OCI-LY3 (cell line): ENCODE measurements around the gene SLFN5.
"Not testable (repeated sequence)": the region's sequence is repeated elsewhere in the genome, so short reads cannot be mapped to it uniquely, and the experiment has no call there.

Experiments
- H2AFZ ChIP-seq: fragments of 200-600, 300-600 bp; shearing (Covaris generic); 2 replicates; pipeline ENCODE4 v1.6.0; 2014; ENCODE audit warnings: antibody characterized with exemption, low read depth, low read length
- H3K27ac ChIP-seq: fragments of 200-600, 300-600 bp; sonication (generic); 2 replicates; pipeline ENCODE4 v1.5.1; 2014; ENCODE audit warnings: mild to moderate bottlenecking, low read length, moderate library complexity, mixed read lengths
- H3K27me3 ChIP-seq: fragments of 200-600, 300-600 bp; sonication (generic); 2 replicates; pipeline ENCODE4 v1.6.1; 2014; ENCODE audit warnings: low read depth, low read length, mixed read lengths
- H3K36me3 ChIP-seq: fragments of 200-600, 300-600 bp; sonication (generic); replicated peaks from 2 replicates; pipeline ENCODE3; 2014; ENCODE audit warnings: low read depth, low read length, mixed read lengths
- H3K4me1 ChIP-seq: fragments of 300-600, 200-600 bp; sonication (generic); 2 replicates; pipeline ENCODE4 v1.6.1; 2014; ENCODE audit warnings: low read length, mixed read lengths
- H3K4me2 ChIP-seq: fragments of 200-600, 300-600 bp; sonication (generic); 2 replicates; pipeline ENCODE4 v1.6.1; 2014; ENCODE audit warnings: low read length, mixed read lengths
- H3K4me3 ChIP-seq: fragments of 300-600, 200-600 bp; sonication (generic); 2 replicates; pipeline ENCODE4 v1.5.1; 2014; ENCODE audit warnings: antibody characterized with exemption, mild to moderate bottlenecking, low read length, moderate library complexity
- H3K79me2 ChIP-seq: fragments of 300-600, 200-600 bp; shearing (Covaris generic); 2 replicates; pipeline ENCODE4 v1.6.1; 2014; ENCODE audit warnings: mild to moderate bottlenecking, low read length, mixed read lengths
- H3K9ac ChIP-seq: fragments of 300-600, 200-600 bp; shearing (Covaris generic); 2 replicates; pipeline ENCODE4 v1.6.0; 2014; ENCODE audit warnings: mild to moderate bottlenecking, low read length, moderate library complexity
- H3K9me3 ChIP-seq: fragments of 200-600, 300-600 bp; shearing (Covaris generic); 2 replicates; pipeline ENCODE4 v1.6.1; 2014; ENCODE audit warnings: low read length, mixed read lengths; ENCODE audit not compliant: insufficient read depth
- H4K20me1 ChIP-seq: fragments of 200-600, 300-600 bp; sonication (generic); 2 replicates; pipeline ENCODE4 v1.6.1; 2016; ENCODE audit warnings: low read length, mixed read lengths; ENCODE audit not compliant: insufficient read depth
- EZH2phosphoT487 ChIP-seq: fragments of 200-600 bp; shearing (Covaris generic); IDR thresholded peaks from 2 replicates; pipeline ENCODE4 v1.6.1; 2018; ENCODE audit warnings: antibody characterized with exemption, mixed run types, low read depth
- TF ChIP-seq, protein P1 (sequence below): fragments of 200-600, 300-600 bp; sonication (generic); IDR thresholded peaks from 2 replicates; pipeline ENCODE4 v1.5.1; 2014; ENCODE audit warnings: antibody characterized with exemption, low read length, low read depth

Gene SLFN5

GRCh38 chr17:35297666-35298065 lies 54.8 kb downstream of the SLFN5 start:
- Histone ChIP-seq H3K79me2 (no peaks in the 10 kb centered on the region), H3K27me3 (no peaks in the 10 kb centered on the region), H2AFZ (no peak overlapping the region), H3K4me2 (no peak overlapping the region), H4K20me1 (no peaks in the 10 kb centered on the region), H3K36me3 (no peaks in the 10 kb centered on the region), H3K9ac (no peak overlapping the region), H3K9me3 (peaks cover 3% of the 10 kb centered on the region; the same call in 1 of the 2 replicates), H3K4me3 (no peak overlapping the region), H3K4me1 (no peaks in the 10 kb centered on the region), H3K27ac (no peak overlapping the region)
- TF ChIP-seq EZH2phosphoT487: no peak
- TF ChIP-seq, protein P1, sequence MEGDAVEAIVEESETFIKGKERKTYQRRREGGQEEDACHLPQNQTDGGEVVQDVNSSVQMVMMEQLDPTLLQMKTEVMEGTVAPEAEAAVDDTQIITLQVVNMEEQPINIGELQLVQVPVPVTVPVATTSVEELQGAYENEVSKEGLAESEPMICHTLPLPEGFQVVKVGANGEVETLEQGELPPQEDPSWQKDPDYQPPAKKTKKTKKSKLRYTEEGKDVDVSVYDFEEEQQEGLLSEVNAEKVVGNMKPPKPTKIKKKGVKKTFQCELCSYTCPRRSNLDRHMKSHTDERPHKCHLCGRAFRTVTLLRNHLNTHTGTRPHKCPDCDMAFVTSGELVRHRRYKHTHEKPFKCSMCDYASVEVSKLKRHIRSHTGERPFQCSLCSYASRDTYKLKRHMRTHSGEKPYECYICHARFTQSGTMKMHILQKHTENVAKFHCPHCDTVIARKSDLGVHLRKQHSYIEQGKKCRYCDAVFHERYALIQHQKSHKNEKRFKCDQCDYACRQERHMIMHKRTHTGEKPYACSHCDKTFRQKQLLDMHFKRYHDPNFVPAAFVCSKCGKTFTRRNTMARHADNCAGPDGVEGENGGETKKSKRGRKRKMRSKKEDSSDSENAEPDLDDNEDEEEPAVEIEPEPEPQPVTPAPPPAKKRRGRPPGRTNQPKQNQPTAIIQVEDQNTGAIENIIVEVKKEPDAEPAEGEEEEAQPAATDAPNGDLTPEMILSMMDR: no peak

- Histone ChIP-seq H3K27ac (no peak overlapping the region), H3K79me2 (no peaks in the 10 kb centered on the region), H3K9ac (no peak overlapping the region), H3K36me3 (no peaks in the 10 kb centered on the region), H3K4me3 (no peak overlapping the region), H3K9me3 (peaks cover 3% of the 10 kb centered on the region; the same call in 1 of the 2 replicates), H2AFZ (no peak overlapping the region), H3K4me1 (no peaks in the 10 kb centered on the region), H3K4me2 (no peak overlapping the region), H4K20me1 (no peaks in the 10 kb centered on the region), H3K27me3 (no peaks in the 10 kb centered on the region)
- TF ChIP-seq, protein P1: no peak
- TF ChIP-seq EZH2phosphoT487: no peak
Observed at GRCh38 chr17:35298639-35299038, 55.8 kb downstream of the SLFN5 start.

GRCh38 chr17:35299135-35299534 lies 56.3 kb downstream of the SLFN5 start:
- TF ChIP-seq, protein P1: no peak
- no peak for TF ChIP-seq EZH2phosphoT487
- H3K27ac ChIP-seq: no peak overlapping the region
- H3K4me1 ChIP-seq: no peaks in the 10 kb centered on the region
- no peaks in the 10 kb centered on the region for H3K27me3 ChIP-seq
- H3K36me3 ChIP-seq: no peaks in the 10 kb centered on the region
- no peak overlapping the region for H3K4me2 ChIP-seq
- no peak overlapping the region for H3K9ac ChIP-seq
- no peaks in the 10 kb centered on the region for H3K79me2 ChIP-seq
- no peak overlapping the region for H2AFZ ChIP-seq
- peaks cover 3% of the 10 kb centered on the region; the same call in 1 of the 2 replicates for H3K9me3 ChIP-seq
- H4K20me1 ChIP-seq: no peaks in the 10 kb centered on the region
- no peak overlapping the region for H3K4me3 ChIP-seq

DNA sequence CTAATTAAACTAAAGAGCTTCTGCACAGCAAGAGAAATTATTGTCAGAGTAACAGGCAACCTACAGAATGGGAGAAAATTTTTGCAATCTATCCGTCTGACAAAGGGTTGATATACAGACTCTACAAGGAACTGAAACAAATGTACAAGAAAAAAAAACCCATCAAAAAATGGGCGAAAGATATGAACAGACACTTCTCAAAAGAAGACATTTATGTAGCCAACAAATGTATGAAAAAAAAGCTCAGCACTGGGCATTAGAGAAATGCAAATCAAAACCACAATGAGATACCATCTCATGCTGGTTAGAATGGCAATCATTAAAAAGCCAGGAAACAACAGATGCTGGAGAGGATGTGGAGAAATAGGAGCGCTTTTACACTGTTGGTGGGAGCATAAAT lies 66.5 kb downstream of the SLFN5 start:
- H3K4me2 ChIP-seq, H3K4me3 ChIP-seq, H3K27me3 ChIP-seq, H3K79me2 ChIP-seq, H2AFZ ChIP-seq, H3K36me3 ChIP-seq, H4K20me1 ChIP-seq, H3K9me3 ChIP-seq, H3K27ac ChIP-seq, H3K9ac ChIP-seq: not testable (repeated sequence)
- peaks cover 12% of the 10 kb centered on the region; the same call in 1 of the 2 replicates for H3K4me1 ChIP-seq

GRCh38 chr17:35312346-35312745 lies 69.5 kb downstream of the SLFN5 start:
- Histone ChIP-seq H3K27me3 (no peaks in the 10 kb centered on the region), H3K4me3 (no peak overlapping the region), H3K79me2 (no peaks in the 10 kb centered on the region), H3K27ac (no peak overlapping the region), H2AFZ (no peak overlapping the region), H3K4me2 (no peak overlapping the region), H4K20me1 (no peaks in the 10 kb centered on the region), H3K9me3 (no peaks in the 10 kb centered on the region), H3K4me1 (peaks cover 20% of the 10 kb centered on the region), H3K36me3 (no peaks in the 10 kb centered on the region), H3K9ac (no peak overlapping the region)
- no peak for TF ChIP-seq EZH2phosphoT487
- TF ChIP-seq, protein P1: no peak
